Activated naive CD4-positive, alpha-beta T cell treated with anti-CD3 and anti-CD28 coated beads, Interleukin-2, amount 50 U/mL, for 24 hours (primary cell): Measurements from ENCODE around the gene MEPE.

ENCODE experiments used
- H3K27ac Mint-ChIP-seq: one replicate; pipeline ENCODE4 v1.8.0; 2021; ENCODE audit warnings: mild to moderate bottlenecking, mixed read lengths
- H3K27me3 Mint-ChIP-seq: one replicate; pipeline ENCODE4 v1.8.0; 2021; ENCODE audit warnings: mixed read lengths
- H3K36me3 Mint-ChIP-seq: one replicate; pipeline ENCODE4 v1.8.0; 2021; ENCODE audit warnings: mixed read lengths
- H3K4me1 Mint-ChIP-seq: one replicate; pipeline ENCODE4 v1.8.0; 2021; ENCODE audit warnings: mixed read lengths
- H3K4me3 Mint-ChIP-seq: one replicate; pipeline ENCODE4 v1.8.0; 2021; ENCODE audit warnings: mild to moderate bottlenecking, mixed read lengths
- H3K9me3 Mint-ChIP-seq: one replicate; pipeline ENCODE4 v1.8.0; 2021; ENCODE audit warnings: mixed read lengths

MEPE gene

GRCh38 chr4:87832669-87833068 is at the start of gene MEPE:
TSS of gene MEPE (plus strand) at chr4:87832969. CDS start at chr4:87834715, 1,746 bp downstream.
- peaks cover 18% of the 10 kb centered on the region for H3K27me3 Mint-ChIP-seq
- no peaks in the 10 kb centered on the region for H3K36me3 Mint-ChIP-seq
- no peak within 1 kb of the TSS for H3K4me3 Mint-ChIP-seq
- H3K4me1 Mint-ChIP-seq, result no peaks in the 10 kb centered on the region
- H3K27ac Mint-ChIP-seq, result no peak within 1 kb of the TSS
- no peaks in the 10 kb centered on the region for H3K9me3 Mint-ChIP-seq

GRCh38 chr4:87783781-87784180 is 49.0 kb upstream of the MEPE start:
- Mint-ChIP-seq H3K4me3 (no peak overlapping the region), H3K36me3 (no peaks in the 10 kb centered on the region), H3K4me1 (no peaks in the 10 kb centered on the region), H3K27me3 (no peaks in the 10 kb centered on the region), H3K27ac (no peak overlapping the region), H3K9me3 (no peaks in the 10 kb centered on the region)

DNA sequence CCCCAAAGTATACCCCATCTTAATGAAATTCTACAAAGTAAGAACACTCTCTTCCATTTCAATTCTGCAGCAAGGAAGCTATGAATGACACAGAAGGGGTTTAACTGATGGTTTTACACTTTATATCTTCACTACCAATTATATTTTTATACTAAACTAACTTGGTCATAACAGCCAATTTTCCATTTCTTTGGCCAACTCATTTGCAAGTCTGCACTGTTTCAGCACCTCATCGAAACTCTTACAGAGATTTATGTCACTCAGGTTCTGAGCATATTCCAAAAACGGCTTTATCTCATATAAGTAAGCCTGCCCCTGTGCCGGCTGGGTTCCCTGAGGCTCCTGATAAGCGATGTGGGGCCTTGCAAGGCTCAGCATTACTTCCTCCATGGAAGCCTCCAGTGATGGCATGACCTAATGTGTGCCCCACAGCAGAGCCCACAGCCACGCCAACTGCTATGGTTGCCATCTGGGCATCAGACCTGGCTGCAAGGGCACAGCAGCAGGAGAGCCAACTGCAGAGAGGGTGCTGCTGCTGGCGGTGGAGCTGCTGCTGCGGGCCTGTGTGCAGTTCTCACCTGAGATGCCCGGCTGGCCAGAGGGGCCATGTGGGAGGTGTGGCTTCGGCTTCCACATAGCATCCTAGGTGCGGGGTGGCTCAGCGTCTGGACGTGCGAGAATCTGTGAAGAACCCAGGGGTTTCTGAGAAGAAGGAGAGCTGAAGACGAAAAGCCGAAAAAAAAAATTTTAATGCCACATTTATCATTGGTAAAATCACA is 46.8 kb upstream of the MEPE start:
- H3K4me1 Mint-ChIP-seq, result no peaks in the 10 kb centered on the region
- no peaks in the 10 kb centered on the region for H3K36me3 Mint-ChIP-seq

DNA sequence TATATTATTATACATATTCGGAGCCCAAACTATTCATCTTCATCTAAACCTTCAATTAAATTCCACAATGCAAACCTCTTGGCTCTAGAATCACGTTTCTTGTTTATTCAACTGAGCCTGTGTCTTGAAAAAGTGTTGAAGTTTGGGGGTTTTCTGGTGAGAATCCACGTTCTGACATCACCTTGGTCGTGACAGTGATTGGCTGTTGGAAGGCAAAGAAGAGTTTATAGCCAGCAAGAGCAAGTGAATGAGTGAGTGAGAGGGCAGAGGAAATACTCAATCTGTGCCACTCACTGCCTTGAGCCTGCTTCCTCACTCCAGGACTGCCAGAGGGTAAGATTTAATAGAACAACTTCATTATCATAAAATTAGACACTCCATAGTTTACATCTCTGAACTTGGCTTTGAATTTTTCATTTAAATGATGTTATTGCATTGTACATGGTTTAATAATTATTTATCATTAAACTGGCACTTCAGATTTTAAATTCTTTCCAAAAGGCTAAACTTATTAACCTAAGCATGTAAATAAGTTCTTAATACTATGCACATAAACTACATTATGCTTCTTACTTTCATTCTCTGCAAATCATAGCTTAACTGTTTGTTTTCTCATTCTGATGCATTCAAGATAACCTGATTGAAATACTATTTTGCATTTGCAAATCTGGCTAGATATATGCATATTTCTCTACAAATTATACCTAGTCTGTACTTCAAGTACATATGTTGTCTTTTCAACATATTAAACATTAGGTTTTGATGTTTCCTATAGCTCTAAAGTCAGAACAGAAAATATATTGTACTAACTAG is 33.3 kb upstream of the MEPE start, which contains the start of gene IBSP:
IBSP (plus strand) TSS at position 254 of the 813 bp plus-strand sequence. CDS start 2,808 bp downstream, outside the sequence.
- Mint-ChIP-seq H3K27ac (no peak within 1 kb of the TSS), H3K36me3 (no peaks in the 10 kb centered on the region), H3K4me1 (no peaks in the 10 kb centered on the region), H3K9me3 (no peaks in the 10 kb centered on the region), H3K27me3 (no peaks in the 10 kb centered on the region), H3K4me3 (no peak within 1 kb of the TSS)

More for the DNA sequence above, 46.8 kb upstream of the MEPE start:
- Mint-ChIP-seq H3K9me3 (no peaks in the 10 kb centered on the region), H3K4me3 (no peak overlapping the region), H3K27ac (no peak overlapping the region), H3K27me3 (no peaks in the 10 kb centered on the region)

DNA sequence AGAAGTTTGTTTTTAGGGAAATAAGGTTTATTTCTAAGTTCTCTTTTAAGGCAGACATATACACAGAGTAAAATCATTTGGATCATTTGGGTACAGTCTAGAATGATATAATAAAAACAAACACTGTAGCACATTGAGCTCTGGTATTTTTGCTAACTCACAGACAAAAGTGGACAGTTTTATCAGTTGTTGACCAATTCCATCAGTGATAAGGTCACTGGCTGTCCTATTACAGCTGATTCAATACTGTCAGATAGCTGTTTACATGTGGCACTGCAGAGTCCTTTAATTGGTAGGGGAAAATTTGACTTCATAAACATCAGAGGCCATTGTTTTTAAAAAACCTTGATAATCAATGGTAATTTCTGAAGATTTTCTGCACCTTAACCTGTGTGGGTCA is 29.9 kb upstream of the MEPE start:
- H3K4me1 Mint-ChIP-seq, result no peaks in the 10 kb centered on the region

DNA sequence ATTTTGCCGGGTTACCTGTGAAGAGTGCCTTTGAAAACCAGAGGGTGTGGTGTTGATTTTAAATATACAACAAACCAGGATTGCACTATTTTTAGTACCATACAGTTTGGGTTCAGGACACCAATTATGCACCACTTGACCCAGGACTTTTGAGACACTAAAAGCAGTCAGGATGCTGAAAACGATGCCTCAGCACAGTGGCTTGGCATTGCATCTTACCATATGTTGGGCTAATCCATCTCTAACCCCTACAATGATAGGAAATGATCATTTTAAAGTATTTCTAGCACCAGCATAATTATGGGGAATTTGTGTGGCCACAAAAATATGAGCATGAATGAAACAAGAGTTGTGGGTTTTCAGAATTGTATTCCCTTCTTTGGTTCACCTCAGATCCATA is 29.3 kb upstream of the MEPE start:
- H3K4me1 Mint-ChIP-seq, result no peaks in the 10 kb centered on the region
- H3K36me3 Mint-ChIP-seq, result no peaks in the 10 kb centered on the region
- no peak overlapping the region for H3K4me3 Mint-ChIP-seq
- no peak overlapping the region for H3K27ac Mint-ChIP-seq
- no peaks in the 10 kb centered on the region for H3K27me3 Mint-ChIP-seq
- H3K9me3 Mint-ChIP-seq, result no peaks in the 10 kb centered on the region

More for the DNA sequence above, 29.9 kb upstream of the MEPE start:
- Mint-ChIP-seq H3K27me3 (no peaks in the 10 kb centered on the region), H3K9me3 (no peaks in the 10 kb centered on the region), H3K27ac (no peak overlapping the region), H3K36me3 (no peaks in the 10 kb centered on the region), H3K4me3 (no peak overlapping the region)

DNA sequence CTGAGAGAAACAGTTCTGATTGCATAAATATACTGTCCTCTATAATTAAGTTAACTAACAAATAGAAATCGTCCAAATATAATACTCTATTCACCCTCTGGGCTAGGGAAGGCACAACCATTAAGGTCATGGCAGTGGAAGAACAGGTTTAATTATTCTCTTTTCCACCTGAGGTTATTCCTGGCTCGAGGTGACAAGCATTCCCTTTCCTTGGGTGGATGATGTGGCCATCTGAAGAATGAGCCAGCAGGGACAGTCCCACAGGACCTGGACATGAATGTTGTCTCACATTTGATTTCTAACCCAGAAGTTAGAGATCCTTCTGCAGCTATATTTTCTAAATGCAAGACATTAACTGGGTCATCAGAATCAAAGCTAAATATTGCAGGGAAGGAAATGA is 27.9 kb upstream of the MEPE start:
- Mint-ChIP-seq H3K27me3 (peaks cover 2% of the 10 kb centered on the region), H3K9me3 (no peaks in the 10 kb centered on the region), H3K27ac (no peak overlapping the region), H3K36me3 (no peaks in the 10 kb centered on the region), H3K4me3 (no peak overlapping the region), H3K4me1 (no peaks in the 10 kb centered on the region)

DNA sequence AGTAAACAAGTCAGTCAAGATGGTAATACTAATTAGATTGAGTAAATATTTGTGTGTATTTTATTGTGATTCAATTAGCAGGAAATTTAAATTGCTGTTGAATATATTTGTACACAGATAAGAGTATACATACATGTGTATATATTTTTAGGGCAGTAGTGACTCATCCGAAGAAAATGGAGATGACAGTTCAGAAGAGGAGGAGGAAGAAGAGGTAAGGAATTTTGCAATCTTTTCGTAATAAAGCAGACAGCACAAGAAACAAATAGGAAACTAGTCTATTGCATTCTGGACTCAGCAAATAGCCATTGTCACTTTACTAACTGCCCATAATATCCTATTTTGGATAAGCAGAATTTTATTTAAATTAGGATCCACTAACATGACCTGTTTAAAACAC is 26.8 kb upstream of the MEPE start:
- Mint-ChIP-seq H3K36me3 (no peaks in the 10 kb centered on the region), H3K9me3 (no peaks in the 10 kb centered on the region), H3K27me3 (peaks cover 2% of the 10 kb centered on the region), H3K4me1 (no peaks in the 10 kb centered on the region), H3K4me3 (no peak overlapping the region), H3K27ac (no peak overlapping the region)

DNA sequence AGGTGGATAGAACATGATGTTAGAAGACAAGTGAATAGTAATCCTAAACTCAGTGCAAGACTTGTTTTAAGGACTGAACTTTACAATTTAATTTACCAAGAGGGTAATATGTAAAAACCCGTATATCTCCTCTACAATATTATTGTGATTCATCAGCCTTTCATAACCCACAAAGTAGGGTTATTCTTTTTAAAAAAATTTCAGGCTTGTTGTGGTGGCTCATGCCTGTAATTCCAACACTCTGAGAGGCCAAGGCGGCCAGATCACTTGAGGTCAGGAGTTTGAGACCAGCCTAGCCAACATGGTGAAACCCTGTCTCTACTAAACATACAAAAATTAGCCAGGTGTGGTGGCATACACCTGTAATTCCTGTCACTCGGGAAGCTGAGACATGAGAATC is 26.2 kb upstream of the MEPE start:
- no peaks in the 10 kb centered on the region for H3K4me1 Mint-ChIP-seq

GRCh38 chr4:87807402-87807801 is 25.4 kb upstream of the MEPE start:
- Mint-ChIP-seq H3K27ac (no peak overlapping the region), H3K27me3 (peaks cover 3% of the 10 kb centered on the region), H3K4me1 (no peaks in the 10 kb centered on the region), H3K36me3 (no peaks in the 10 kb centered on the region), H3K4me3 (no peak overlapping the region), H3K9me3 (no peaks in the 10 kb centered on the region)

More for the DNA sequence above, 26.2 kb upstream of the MEPE start:
- Mint-ChIP-seq H3K27me3 (peaks cover 3% of the 10 kb centered on the region), H3K27ac (no peak overlapping the region), H3K4me3 (no peak overlapping the region), H3K9me3 (no peaks in the 10 kb centered on the region), H3K36me3 (no peaks in the 10 kb centered on the region)

DNA sequence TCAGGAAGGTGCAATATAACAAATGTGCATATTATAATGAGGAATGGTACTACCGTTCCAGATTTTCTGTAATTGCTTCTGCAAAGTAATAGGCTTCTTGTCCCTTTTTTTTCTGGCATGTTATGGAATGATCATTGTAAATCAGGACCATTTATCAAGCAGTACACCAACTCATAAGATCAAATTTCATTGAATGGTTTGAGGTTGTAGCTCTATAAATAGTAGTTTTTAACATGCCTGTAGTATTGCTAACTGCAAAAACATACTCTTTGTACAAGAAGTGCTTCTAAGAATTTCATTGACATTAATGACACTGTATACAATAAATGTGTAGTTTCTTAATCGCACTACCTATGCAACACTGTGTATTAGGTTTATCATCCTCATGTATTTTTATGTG is 20.8 kb upstream of the MEPE start:
- Mint-ChIP-seq H3K9me3 (peaks cover 5% of the 10 kb centered on the region), H3K27ac (no peak overlapping the region), H3K27me3 (peaks cover 3% of the 10 kb centered on the region), H3K4me3 (no peak overlapping the region), H3K36me3 (no peaks in the 10 kb centered on the region), H3K4me1 (no peaks in the 10 kb centered on the region)

GRCh38 chr4:87819281-87819919 is 13.4 kb upstream of the MEPE start:
- H3K27me3 Mint-ChIP-seq, result peaks cover 17% of the 10 kb centered on the region
- no peak overlapping the region for H3K4me3 Mint-ChIP-seq
- H3K9me3 Mint-ChIP-seq, result peaks cover 11% of the 10 kb centered on the region
- no peak overlapping the region for H3K27ac Mint-ChIP-seq
- no peaks in the 10 kb centered on the region for H3K36me3 Mint-ChIP-seq
- H3K4me1 Mint-ChIP-seq, result no peaks in the 10 kb centered on the region

- Mint-ChIP-seq H3K9me3 (peaks cover 6% of the 10 kb centered on the region), H3K27me3 (peaks cover 17% of the 10 kb centered on the region), H3K4me1 (no peaks in the 10 kb centered on the region), H3K4me3 (no peak overlapping the region), H3K36me3 (no peaks in the 10 kb centered on the region), H3K27ac (no peak overlapping the region)
These were observed 9.6 kb upstream of the MEPE start for GRCh38 chr4:87823200-87823599.

GRCh38 chr4:87823724-87824123 is 9.0 kb upstream of the MEPE start:
- Mint-ChIP-seq H3K36me3 (no peaks in the 10 kb centered on the region), H3K27ac (no peak overlapping the region), H3K27me3 (peaks cover 20% of the 10 kb centered on the region), H3K4me1 (no peaks in the 10 kb centered on the region), H3K9me3 (peaks cover 6% of the 10 kb centered on the region), H3K4me3 (no peak overlapping the region)

DNA sequence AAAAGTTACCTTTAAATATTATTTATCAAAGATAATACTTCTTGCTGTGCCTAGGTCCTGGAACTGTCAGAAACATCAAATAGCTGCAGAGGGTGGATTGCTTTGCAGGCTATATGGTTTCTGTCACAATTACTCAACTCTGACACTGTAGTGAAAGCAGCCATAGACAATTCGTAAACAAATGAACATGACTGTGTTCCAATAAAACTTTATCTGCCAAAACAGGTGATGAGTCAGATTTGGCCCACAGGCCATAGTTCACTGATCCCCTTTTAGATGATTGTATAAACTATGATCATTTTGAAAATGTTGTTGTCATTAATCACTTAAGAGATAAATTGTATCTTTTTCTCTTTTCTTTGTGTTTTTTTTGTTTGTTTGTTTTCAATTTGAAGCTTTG is 8.4 kb upstream of the MEPE start:
- no peaks in the 10 kb centered on the region for H3K4me1 Mint-ChIP-seq
- peaks cover 6% of the 10 kb centered on the region for H3K9me3 Mint-ChIP-seq
- no peak overlapping the region for H3K4me3 Mint-ChIP-seq
- H3K36me3 Mint-ChIP-seq, result no peaks in the 10 kb centered on the region
- no peak overlapping the region for H3K27ac Mint-ChIP-seq
- H3K27me3 Mint-ChIP-seq, result peaks cover 22% of the 10 kb centered on the region

GRCh38 chr4:87834401-87834800 is 1.6 kb downstream of the MEPE start:
- Mint-ChIP-seq H3K4me3 (no peak overlapping the region), H3K9me3 (no peaks in the 10 kb centered on the region), H3K36me3 (no peaks in the 10 kb centered on the region), H3K27me3 (peaks cover 12% of the 10 kb centered on the region), H3K27ac (no peak overlapping the region), H3K4me1 (no peaks in the 10 kb centered on the region)
